Ascending aorta (tissue), 2 donors: Measurements from ENCODE around the gene DPYD. TPM values are rescaled to one million over a fixed set of nuclear protein-coding genes. Genes with fewer than 3 reads are reported as not detected.

ENCODE experiments used
- DNase-seq, 2 donors: peaks; one replicate each; pipeline ENCODE4 v3.0.0-alpha.2; 2019; ENCODE audit warnings: low spot score in 2 of 2
- H3K27ac ChIP-seq, 2 donors: fragments of 200-600 bp; sonication (generic); one replicate each; pipeline ENCODE4 v1.5.1; 2016 to 2017; ENCODE audit warnings: mild to moderate bottlenecking in 1 of 2
- H3K27me3 ChIP-seq: fragments of 200-600 bp; sonication (generic); one replicate; pipeline ENCODE4 v1.5.1; 2017
- H3K36me3 ChIP-seq, 2 donors: fragments of 200-600 bp; sonication (generic); one replicate each; pipeline ENCODE4 v1.5.1; 2016
- H3K4me1 ChIP-seq, 2 donors: fragments of 200-600 bp; sonication (generic); one replicate each; pipeline ENCODE4 v1.5.1; 2016 to 2017; ENCODE audit warnings: mild to moderate bottlenecking in 1 of 2
- H3K4me3 ChIP-seq, 2 donors: fragments of 200-600 bp; sonication (generic); one replicate each; pipeline ENCODE4 v1.5.1; 2016 to 2017; ENCODE audit warnings: mild to moderate bottlenecking in 1 of 2
- H3K9me3 ChIP-seq, 2 donors: fragments of 200-600 bp; sonication (generic); one replicate each; pipeline ENCODE4 v1.5.1; 2016
- CTCF ChIP-seq, 3 experiments: fragments of 200-600 bp in 2 of 3; fragments of 450-650 bp in 1 of 3; sonication (generic) in 2 of 3; IDR thresholded peaks; one replicate each; pipeline ENCODE4 v1.5.1; 2016 to 2019; ENCODE audit warnings: antibody characterized with exemption in 3 of 3, mild to moderate bottlenecking in 1 of 3, moderate library complexity in 1 of 3
- intact Hi-C: fragments of 100-400 bp; cut with DNase I; formaldehyde crosslinking; loops from one replicate; pipeline ENCODE4 v1.15.1; 2023
- total RNA-seq: library from RNA; depleted of rRNA; stranded (reverse); fragments of >200 nt; gene quantifications from one replicate; pipeline ENCODE4 v1.1.0, GENCODE V29; 2016

Gene DPYD
- total RNA-seq, 1 donor from 2014 or later, result 22.9 TPM

GRCh38 chr1:97467445-97467844 is 453.4 kb downstream of the DPYD start:
- no peaks in the 10 kb centered on the region for H3K9me3 ChIP-seq
- no peak for DNase-seq
- H3K4me1 ChIP-seq, result no peaks in the 10 kb centered on the region
- H3K36me3 ChIP-seq, result no peaks in the 10 kb centered on the region
- intact Hi-C loops, result no loop called here
- H3K27me3 ChIP-seq, result no peaks in the 10 kb centered on the region
- no peak overlapping the region for H3K27ac ChIP-seq
- no peak overlapping the region for H3K4me3 ChIP-seq
- no peak for TF ChIP-seq CTCF (IDR thresholded peaks at IDR 0.05)

GRCh38 chr1:97464305-97464704 is 456.5 kb downstream of the DPYD start:
- no peaks in the 10 kb centered on the region for H3K36me3 ChIP-seq
- no peak for DNase-seq
- no peak for TF ChIP-seq CTCF (IDR thresholded peaks at IDR 0.05)
- H3K27me3 ChIP-seq, result no peaks in the 10 kb centered on the region
- H3K27ac ChIP-seq, result no peak overlapping the region
- intact Hi-C loops, result no loop called here
- no peak overlapping the region for H3K4me3 ChIP-seq
- no peaks in the 10 kb centered on the region for H3K9me3 ChIP-seq
- H3K4me1 ChIP-seq, result no peaks in the 10 kb centered on the region

GRCh38 chr1:97461782-97462181 is 459.1 kb downstream of the DPYD start:
- DNase-seq, result no peak
- no peaks in the 10 kb centered on the region for H3K27me3 ChIP-seq
- H3K9me3 ChIP-seq, result no peaks in the 10 kb centered on the region
- no peaks in the 10 kb centered on the region for H3K36me3 ChIP-seq
- H3K27ac ChIP-seq, result no peak overlapping the region
- no peaks in the 10 kb centered on the region for H3K4me1 ChIP-seq
- H3K4me3 ChIP-seq, result no peak overlapping the region
- no peak for TF ChIP-seq CTCF (IDR thresholded peaks at IDR 0.05)
- intact Hi-C loops, result no loop called here

- Histone ChIP-seq H3K4me1 (no peaks in the 10 kb centered on the region), H3K9me3 (no peaks in the 10 kb centered on the region), H3K4me3 (no peak overlapping the region), H3K27ac (no peak overlapping the region), H3K36me3 (no peaks in the 10 kb centered on the region), H3K27me3 (no peaks in the 10 kb centered on the region)
- no peak for TF ChIP-seq CTCF (IDR thresholded peaks at IDR 0.05)
- no peak for DNase-seq
- intact Hi-C loops, result no loop called here
Observed at GRCh38 chr1:97457446-97458089, 463.3 kb downstream of the DPYD start.

- Histone ChIP-seq H3K9me3 (no peaks in the 10 kb centered on the region), H3K27me3 (no peaks in the 10 kb centered on the region), H3K4me3 (no peak overlapping the region), H3K4me1 (no peaks in the 10 kb centered on the region), H3K27ac (no peak overlapping the region), H3K36me3 (no peaks in the 10 kb centered on the region)
- no peak for TF ChIP-seq CTCF (IDR thresholded peaks at IDR 0.05)
- intact Hi-C loops, result no loop called here
- DNase-seq, result no peak
Observed at GRCh38 chr1:97451944-97452343, 468.9 kb downstream of the DPYD start.
